ENCODE results near the gene OTULIN.

OTULIN gene

GRCh38 chr5:14727428-14727865 is 62.9 kb downstream of the OTULIN start:
- Histone ChIP-seq H3K4me1 (ENCODE audit: insufficient read depth, low read length, severe bottlenecking) (peaks cover 17% of the 10 kb centered on the region), H3F3A (ENCODE audit: insufficient read depth, low read length) (no peaks in the 10 kb centered on the region), H2AFZ (ENCODE audit: low read length) (no peak overlapping the region), H4K20me1 (ENCODE audit: insufficient read depth, low read length) (no peaks in the 10 kb centered on the region), H3K9me2 (ENCODE audit: low read depth, low read length) (no peaks in the 10 kb centered on the region), H3K36me3 (ENCODE audit: insufficient read depth, low read length) (no peaks in the 10 kb centered on the region), H3K9me3 (ENCODE audit: low read length) (no peaks in the 10 kb centered on the region), H3K27me3 (ENCODE audit: insufficient read depth, low read length) (no peaks in the 10 kb centered on the region), H3K9ac (ENCODE audit: low read length) (no peak overlapping the region), H3K4me3 (ENCODE audit: low read depth, low read length, poor library complexity, severe bottlenecking) (no peak overlapping the region), H3K4me2 (ENCODE audit: low read length) (no peak overlapping the region), H3K27ac (ENCODE audit: low read depth, low read length, poor library complexity, severe bottlenecking) (no peak overlapping the region), H3K79me2 (ENCODE audit: insufficient read depth, low read length) (no peaks in the 10 kb centered on the region)
- TF ChIP-seq CTCF (IDR thresholded peaks at IDR 0.05; ENCODE audit: low read length) (peak; percentile 97), EZH2 (IDR thresholded peaks at IDR 0.05; ENCODE audit: borderline replicate concordance, low read length) (no peak)

- Histone ChIP-seq H3K79me2 (ENCODE audit: insufficient read depth, low read length) (no peaks in the 10 kb centered on the region), H3K4me2 (ENCODE audit: low read length) (no peak overlapping the region), H3K27ac (ENCODE audit: low read depth, low read length, poor library complexity, severe bottlenecking) (no peak overlapping the region), H3K27me3 (ENCODE audit: insufficient read depth, low read length) (no peaks in the 10 kb centered on the region), H3K9me3 (ENCODE audit: low read length) (no peaks in the 10 kb centered on the region), H3K36me3 (ENCODE audit: insufficient read depth, low read length) (no peaks in the 10 kb centered on the region), H3K9me2 (ENCODE audit: low read depth, low read length) (no peaks in the 10 kb centered on the region), H4K20me1 (ENCODE audit: insufficient read depth, low read length) (no peaks in the 10 kb centered on the region), H3K4me1 (ENCODE audit: insufficient read depth, low read length, severe bottlenecking) (peaks cover 17% of the 10 kb centered on the region), H3K9ac (ENCODE audit: low read length) (no peak overlapping the region), H3F3A (ENCODE audit: insufficient read depth, low read length) (no peaks in the 10 kb centered on the region), H2AFZ (ENCODE audit: low read length) (no peak overlapping the region), H3K4me3 (ENCODE audit: low read depth, low read length, poor library complexity, severe bottlenecking) (no peak overlapping the region)
- TF ChIP-seq CTCF (IDR thresholded peaks at IDR 0.05; ENCODE audit: low read length) (no peak), EZH2 (IDR thresholded peaks at IDR 0.05; ENCODE audit: borderline replicate concordance, low read length) (no peak)
Measured at GRCh38 chr5:14727928-14728458, 63.5 kb downstream of the OTULIN start.

DNA sequence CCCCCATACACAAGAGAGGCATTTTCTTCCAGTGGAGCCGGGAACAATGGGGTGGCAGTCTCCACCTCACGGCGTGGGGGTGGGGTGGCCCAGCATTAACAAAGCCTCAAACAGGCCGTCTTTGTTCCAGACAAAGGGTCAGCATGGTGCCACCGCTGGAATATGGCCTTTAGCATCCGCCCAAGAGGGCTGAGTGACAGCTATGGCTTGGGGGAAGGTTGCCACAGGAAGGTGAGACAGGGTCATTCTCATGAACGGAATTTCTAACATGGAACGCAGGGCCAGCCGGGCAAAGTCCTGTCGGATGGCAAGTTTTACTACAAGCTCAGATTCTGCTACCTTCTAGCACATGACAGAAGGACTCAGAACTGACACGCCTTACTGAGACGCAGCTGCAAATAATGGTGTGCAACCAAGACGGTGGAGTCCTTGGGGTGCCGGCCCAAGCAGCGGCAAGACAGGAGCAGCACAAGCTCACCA is 64.0 kb downstream of the OTULIN start:
- peaks cover 4% of the 10 kb centered on the region; the same call in 1 of the 2 replicates for H3K36me3 ChIP-seq (ENCODE audit: insufficient read depth, low read length)
- peaks cover 16% of the 10 kb centered on the region for H3K4me1 ChIP-seq (ENCODE audit: insufficient read depth, low read length, severe bottlenecking)
- H3K9me3 ChIP-seq (ENCODE audit: low read length), result no peaks in the 10 kb centered on the region
- H3K4me3 ChIP-seq (ENCODE audit: low read depth, low read length, poor library complexity, severe bottlenecking), result no peak overlapping the region
- H3K9me2 ChIP-seq (ENCODE audit: low read depth, low read length), result no peaks in the 10 kb centered on the region
- no peaks in the 10 kb centered on the region for H4K20me1 ChIP-seq (ENCODE audit: insufficient read depth, low read length)
- TF ChIP-seq EZH2 (IDR thresholded peaks at IDR 0.05; ENCODE audit: borderline replicate concordance, low read length), result no peak
- TF ChIP-seq CTCF (IDR thresholded peaks at IDR 0.05; ENCODE audit: low read length), result no peak
- H2AFZ ChIP-seq (ENCODE audit: low read length), result no peak overlapping the region
- H3K4me2 ChIP-seq (ENCODE audit: low read length), result no peak overlapping the region
- no peak overlapping the region for H3K9ac ChIP-seq (ENCODE audit: low read length)
- H3K27me3 ChIP-seq (ENCODE audit: insufficient read depth, low read length), result no peaks in the 10 kb centered on the region
- H3K27ac ChIP-seq (ENCODE audit: low read depth, low read length, poor library complexity, severe bottlenecking), result no peak overlapping the region
- no peaks in the 10 kb centered on the region for H3K79me2 ChIP-seq (ENCODE audit: insufficient read depth, low read length)
- H3F3A ChIP-seq (ENCODE audit: insufficient read depth, low read length), result no peaks in the 10 kb centered on the region
